Erythroblast (primary cell): ENCODE results near the gene MYL9.

Experiments used
- GATA1 ChIP-seq: IDR thresholded peaks from 2 replicates; pipeline ENCODE4 v1.6.1; 2011; ENCODE audit warnings: low read depth, mild to moderate bottlenecking, control low read depth, low read length, moderate library complexity
- POLR2A ChIP-seq: IDR thresholded peaks from 2 replicates; pipeline ENCODE4 v1.6.1; 2011; ENCODE audit warnings: mild to moderate bottlenecking, low read length

DNA sequence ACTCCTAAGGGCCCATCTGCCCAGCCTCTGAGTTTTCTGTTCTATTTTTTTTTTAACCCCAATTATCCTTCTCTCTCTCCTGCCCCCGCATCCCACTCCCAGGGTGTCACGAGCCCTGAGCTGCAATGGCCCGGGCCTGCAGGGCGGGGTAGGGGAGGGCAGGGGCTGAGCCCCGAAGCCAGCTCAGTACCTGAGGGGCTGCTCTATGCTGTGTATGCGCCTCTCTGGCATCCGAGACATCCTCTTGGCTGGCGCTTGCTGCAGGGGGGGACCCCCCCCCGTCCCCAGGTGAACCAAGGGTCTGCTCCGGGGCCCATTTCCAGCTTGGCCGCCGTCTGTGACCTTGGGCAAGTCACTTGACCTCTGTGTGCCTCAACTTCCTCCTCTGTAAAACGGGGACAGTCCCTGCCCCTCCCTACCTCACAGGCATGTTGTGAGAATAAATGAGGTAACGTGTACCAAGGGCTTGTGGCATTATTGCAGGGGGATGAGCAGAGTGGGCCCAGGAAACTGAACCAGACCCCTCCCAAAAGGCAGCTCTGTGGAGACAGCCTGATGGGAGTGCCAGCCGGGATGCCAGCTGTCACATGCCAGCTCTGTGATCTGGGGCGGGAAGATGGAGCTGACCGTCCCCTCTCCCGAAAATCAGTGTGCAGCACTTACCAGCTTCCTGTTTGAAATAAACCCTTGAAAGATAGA, 13.0 kb upstream of the MYL9 start:
- TF ChIP-seq POLR2A (no peak), GATA1 (no peak)
